HEK293 (cell line): Measurements from ENCODE around the gene WBP2NL.

Source experiments
- BCL6B ChIP-seq: fragments of 450-650 bp; formaldehyde crosslinking; IDR thresholded peaks from 2 replicates; pipeline ENCODE4 v1.5.1; 2017; ENCODE audit warnings: missing biosample characterization, missing genetic modification characterization
- CTCF ChIP-seq: fragments of 450-650 bp; formaldehyde crosslinking; IDR thresholded peaks from 2 replicates; pipeline ENCODE4 v1.5.1; 2016; ENCODE audit warnings: missing biosample characterization, missing genetic modification characterization
- MYNN ChIP-seq: fragments of 450-650 bp; formaldehyde crosslinking; IDR thresholded peaks from 2 replicates; pipeline ENCODE4 v1.5.1; 2016; ENCODE audit warnings: missing biosample characterization, missing genetic modification characterization, borderline replicate concordance
- ZEB2 ChIP-seq: fragments of 450-650 bp; formaldehyde crosslinking; IDR thresholded peaks from 2 replicates; pipeline ENCODE4 v1.5.1; 2016; ENCODE audit warnings: missing biosample characterization, missing genetic modification characterization
- ZNF121 ChIP-seq: fragments of 450-650 bp; formaldehyde crosslinking; IDR thresholded peaks from 2 replicates; pipeline ENCODE4 v1.5.1; 2016; ENCODE audit warnings: missing biosample characterization, missing genetic modification characterization
- ZNF175 ChIP-seq: fragments of 450-650 bp; formaldehyde crosslinking; IDR thresholded peaks from 2 replicates; pipeline ENCODE4 v1.5.1; 2016; ENCODE audit warnings: missing biosample characterization, missing genetic modification characterization
- ZNF214 ChIP-seq: fragments of 450-650 bp; formaldehyde crosslinking; IDR thresholded peaks from 2 replicates; pipeline ENCODE4 v1.5.1; 2017; ENCODE audit warnings: missing biosample characterization, mild to moderate bottlenecking, missing genetic modification characterization, borderline replicate concordance
- ZNF24 ChIP-seq: fragments of 450-650 bp; formaldehyde crosslinking; IDR thresholded peaks from 2 replicates; pipeline ENCODE4 v1.5.1; 2016; ENCODE audit warnings: missing biosample characterization, missing genetic modification characterization
- ZNF433 ChIP-seq: fragments of 450-650 bp; formaldehyde crosslinking; IDR thresholded peaks from 2 replicates; pipeline ENCODE4 v1.5.1; 2016; ENCODE audit warnings: missing biosample characterization, missing genetic modification characterization, low read depth
- ZNF521 ChIP-seq: fragments of 450-650 bp; formaldehyde crosslinking; IDR thresholded peaks from 2 replicates; pipeline ENCODE4 v1.5.1; 2017; ENCODE audit warnings: missing biosample characterization, mild to moderate bottlenecking, missing genetic modification characterization
- ZNF843 ChIP-seq: fragments of 450-650 bp; formaldehyde crosslinking; IDR thresholded peaks from 2 replicates; pipeline ENCODE4 v1.5.1; 2016; ENCODE audit warnings: missing biosample characterization, missing genetic modification characterization
- TF ChIP-seq, protein P1 (sequence below): fragments of 450-650 bp; formaldehyde crosslinking; IDR thresholded peaks from 2 replicates; pipeline ENCODE4 v1.5.1; 2016; ENCODE audit warnings: missing biosample characterization, missing genetic modification characterization, low read depth

GRCh38 chr22:42073621-42074041, 75.0 kb downstream of the WBP2NL start:
- TF ChIP-seq ZNF175 (tag by site-specific recombination) (no peak), CTCF (tag by site-specific recombination) (no peak), MYNN (tag by site-specific recombination) (no peak), ZNF214 (tag by site-specific recombination) (no peak), ZEB2 (tag by site-specific recombination) (no peak), ZNF433 (tag by site-specific recombination) (no peak), ZNF24 (tag by site-specific recombination) (no peak), ZNF121 (tag by site-specific recombination) (no peak), ZNF521 (no peak), BCL6B (tag by site-specific recombination) (no peak), ZNF843 (tag by site-specific recombination) (no peak)
- TF ChIP-seq, protein P1, sequence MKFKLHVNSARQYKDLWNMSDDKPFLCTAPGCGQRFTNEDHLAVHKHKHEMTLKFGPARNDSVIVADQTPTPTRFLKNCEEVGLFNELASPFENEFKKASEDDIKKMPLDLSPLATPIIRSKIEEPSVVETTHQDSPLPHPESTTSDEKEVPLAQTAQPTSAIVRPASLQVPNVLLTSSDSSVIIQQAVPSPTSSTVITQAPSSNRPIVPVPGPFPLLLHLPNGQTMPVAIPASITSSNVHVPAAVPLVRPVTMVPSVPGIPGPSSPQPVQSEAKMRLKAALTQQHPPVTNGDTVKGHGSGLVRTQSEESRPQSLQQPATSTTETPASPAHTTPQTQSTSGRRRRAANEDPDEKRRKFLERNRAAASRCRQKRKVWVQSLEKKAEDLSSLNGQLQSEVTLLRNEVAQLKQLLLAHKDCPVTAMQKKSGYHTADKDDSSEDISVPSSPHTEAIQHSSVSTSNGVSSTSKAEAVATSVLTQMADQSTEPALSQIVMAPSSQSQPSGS: no peak
